ENCODE results near the gene TP53TG5. TPM values are rescaled to one million over a fixed set of nuclear protein-coding genes. Genes with fewer than 3 reads are reported as not detected.

Gene TP53TG5
- total RNA-seq, 1 donor from 2014 or later = not detected

- no peaks in the 10 kb centered on the region for H3K27me3 Mint-ChIP-seq (ENCODE audit: low read depth)
- no peak for DNase-seq (ENCODE audit: low spot score)
- H3K4me3 Mint-ChIP-seq (ENCODE audit: unreplicated experiment) = no peak overlapping the region
- TF ChIP-seq CTCF (IDR thresholded peaks at IDR 0.05) = no peak
- peaks cover 8% of the 10 kb centered on the region for H3K9me3 Mint-ChIP-seq (ENCODE audit: low read depth)
- H3K4me1 Mint-ChIP-seq (ENCODE audit: low read depth) = peaks cover 19% of the 10 kb centered on the region
- H3K36me3 Mint-ChIP-seq (ENCODE audit: low read depth) = peaks cover 7% of the 10 kb centered on the region
- no peak overlapping the region for H3K27ac Mint-ChIP-seq (ENCODE audit: unreplicated experiment)
These were observed 26.3 kb upstream of the TP53TG5 start for GRCh38 chr20:45404438-45404837.

- DNase-seq (ENCODE audit: low spot score) = no peak
- Mint-ChIP-seq H3K4me1 (ENCODE audit: low read depth) (peaks cover 13% of the 10 kb centered on the region), H3K9me3 (ENCODE audit: low read depth) (peaks cover 16% of the 10 kb centered on the region), H3K27ac (ENCODE audit: unreplicated experiment) (no peak overlapping the region), H3K27me3 (ENCODE audit: low read depth) (no peaks in the 10 kb centered on the region), H3K36me3 (ENCODE audit: low read depth) (peaks cover 7% of the 10 kb centered on the region), H3K4me3 (ENCODE audit: unreplicated experiment) (no peak overlapping the region)
- TF ChIP-seq CTCF (IDR thresholded peaks at IDR 0.05) = no peak
These were observed 24.8 kb upstream of the TP53TG5 start for GRCh38 chr20:45402946-45403345.

DNA sequence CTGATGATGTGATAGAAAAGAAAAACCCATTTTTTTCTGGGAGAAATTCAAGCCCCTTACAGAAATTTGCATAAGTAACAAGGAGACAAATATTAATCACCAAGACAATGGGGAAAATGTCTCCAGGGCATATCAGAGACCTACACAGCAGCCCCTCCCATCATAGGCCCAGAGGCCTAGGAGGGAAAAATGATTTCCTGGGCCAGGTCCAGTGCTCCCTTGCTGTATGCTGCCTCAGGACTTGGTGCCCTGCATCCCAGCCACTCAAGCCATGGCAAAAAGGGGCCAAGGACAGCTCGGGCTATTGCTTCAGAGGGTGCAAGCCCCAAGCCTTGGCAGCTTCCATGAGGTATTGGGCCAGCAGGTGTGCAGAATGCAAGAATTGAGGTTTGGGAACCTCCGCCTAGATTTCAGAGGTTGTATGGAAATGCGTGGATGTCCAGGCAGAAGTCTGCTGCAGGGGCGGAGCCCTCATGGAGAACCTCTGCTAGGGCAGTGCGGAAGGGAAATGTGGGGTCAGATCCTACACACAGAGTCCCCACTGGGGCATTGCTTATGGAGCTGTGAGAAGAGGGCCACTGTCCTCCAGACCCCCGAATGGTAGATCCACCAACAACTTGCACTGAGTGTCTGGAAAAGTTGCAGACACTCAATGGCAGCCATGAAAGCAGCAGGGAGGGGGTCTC lies 22.4 kb upstream of the TP53TG5 start:
- TF ChIP-seq CTCF (IDR thresholded peaks at IDR 0.05) = no peak
- Mint-ChIP-seq H3K4me1 (ENCODE audit: low read depth) (peaks cover 3% of the 10 kb centered on the region), H3K4me3 (ENCODE audit: unreplicated experiment) (no peak overlapping the region), H3K36me3 (ENCODE audit: low read depth) (peaks cover 5% of the 10 kb centered on the region), H3K9me3 (ENCODE audit: low read depth) (peaks cover 16% of the 10 kb centered on the region), H3K27ac (ENCODE audit: unreplicated experiment) (no peak overlapping the region), H3K27me3 (ENCODE audit: low read depth) (no peaks in the 10 kb centered on the region)
- no peak for DNase-seq (ENCODE audit: low spot score)

GRCh38 chr20:45399018-45399417 lies 20.9 kb upstream of the TP53TG5 start:
- Mint-ChIP-seq H3K4me3 (ENCODE audit: unreplicated experiment) (no peak overlapping the region), H3K27me3 (ENCODE audit: low read depth) (no peaks in the 10 kb centered on the region)

DNA sequence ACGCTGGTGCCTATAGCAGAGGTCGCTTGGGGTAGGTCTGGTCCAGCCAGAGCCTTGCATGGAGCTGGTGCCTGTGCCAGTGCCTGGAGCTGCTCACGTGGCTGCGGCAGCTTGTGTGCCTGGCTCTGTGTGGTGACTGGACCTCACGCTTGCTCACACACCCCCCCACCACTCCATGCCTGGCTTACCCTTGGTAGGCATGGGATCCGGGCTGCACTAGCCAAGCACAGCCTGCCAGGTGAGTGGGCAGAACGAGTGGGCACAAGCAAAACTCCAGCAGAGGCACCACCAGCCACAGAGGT lies 16.9 kb upstream of the TP53TG5 start:
- H3K4me1 Mint-ChIP-seq (ENCODE audit: low read depth) = peaks cover 4% of the 10 kb centered on the region
- H3K36me3 Mint-ChIP-seq (ENCODE audit: low read depth) = peaks cover 2% of the 10 kb centered on the region
- no peak overlapping the region for H3K27ac Mint-ChIP-seq (ENCODE audit: unreplicated experiment)
- H3K4me3 Mint-ChIP-seq (ENCODE audit: unreplicated experiment) = no peak overlapping the region
- no peak for TF ChIP-seq CTCF (IDR thresholded peaks at IDR 0.05)
- DNase-seq (ENCODE audit: low spot score) = no peak
- H3K9me3 Mint-ChIP-seq (ENCODE audit: low read depth) = peaks cover 15% of the 10 kb centered on the region
- H3K27me3 Mint-ChIP-seq (ENCODE audit: low read depth) = no peaks in the 10 kb centered on the region

More at GRCh38 chr20:45399018-45399417, 20.9 kb upstream of the TP53TG5 start:
- Mint-ChIP-seq H3K36me3 (ENCODE audit: low read depth) (peaks cover 5% of the 10 kb centered on the region), H3K9me3 (ENCODE audit: low read depth) (peaks cover 16% of the 10 kb centered on the region), H3K4me1 (ENCODE audit: low read depth) (no peaks in the 10 kb centered on the region), H3K27ac (ENCODE audit: unreplicated experiment) (no peak overlapping the region)
- TF ChIP-seq CTCF (IDR thresholded peaks at IDR 0.05) = no peak
- DNase-seq (ENCODE audit: low spot score) = no peak
